Measurements from ENCODE around the gene GABRB1.

GRCh38 chr4:47193179-47193578 lies 161.8 kb downstream of the GABRB1 start:
- TF ChIP-seq ZNF518A (tag by site-specific recombination; conservative IDR thresholded peaks at IDR 0.05; ENCODE audit: low read depth) (no peak), GLIS2 (tag by site-specific recombination; IDR thresholded peaks at IDR 0.05) (no peak), HOXC10 (CRISPR knock-in tag; IDR thresholded peaks at IDR 0.05) (no peak), CTCF (tag by site-specific recombination; IDR thresholded peaks at IDR 0.05) (no peak), BCL11A (tag by site-specific recombination; IDR thresholded peaks at IDR 0.05; ENCODE audit: low read depth) (no peak)
